A673 (cell line): Measurements from ENCODE around the gene HAGH. TPM values are rescaled to one million over a fixed set of nuclear protein-coding genes. Genes with fewer than 3 reads are reported as not detected.

ENCODE experiments used
- BruUV-seq: library from RNA; stranded (reverse); fragments of 400-500 nt; replicated peaks from 2 replicates; lab custom pipeline; 2021; lab: Mats Ljungman, UMichigan
- CTCF ChIA-PET: fragments of 300-600 bp; sonication (Branson Sonifier 250); formaldehyde crosslinking; loops from one replicate; lab custom pipeline; 2022; ENCODE audit warnings: antibody characterized with exemption; lab: Charles Lee
- POLR2A ChIA-PET: fragments of 300-600 bp; sonication (Branson Sonifier 250); formaldehyde crosslinking; loops from one replicate; lab custom pipeline; 2022; ENCODE audit warnings: antibody characterized with exemption; ENCODE audit not compliant: low non-redundant PET; lab: Charles Lee
- DNase-seq: peaks from one replicate; pipeline ENCODE4 v3.0.0-alpha.2; 2015; ENCODE audit warnings: low spot score
- H3K27ac ChIP-seq: fragments of 200-600 bp; sonication (generic); 2 replicates; pipeline ENCODE4 v1.5.1; 2016; ENCODE audit warnings: mixed run types, low read depth, mild to moderate bottlenecking, mixed read lengths, antibody characterized with exemption, low read length; ENCODE audit not compliant: poor library complexity, severe bottlenecking
- H3K27me3 ChIP-seq: fragments of 200-600 bp; sonication (generic); replicated peaks from 2 replicates; pipeline ENCODE4 v1.6.1; 2017; ENCODE audit warnings: mixed run types, low read depth, mild to moderate bottlenecking, mixed read lengths, antibody characterized with exemption, low read length; ENCODE audit not compliant: insufficient read depth, poor library complexity
- H3K36me3 ChIP-seq: fragments of 200-600 bp; sonication (generic); 2 replicates; pipeline ENCODE4 v1.6.1; 2016; ENCODE audit warnings: mixed run types, mild to moderate bottlenecking, mixed read lengths, antibody characterized with exemption, low read length; ENCODE audit not compliant: insufficient read depth, poor library complexity, severe bottlenecking
- H3K4me1 ChIP-seq: fragments of 200-600 bp; sonication (generic); 2 replicates; pipeline ENCODE4 v1.6.1; 2017; ENCODE audit warnings: mixed run types, mild to moderate bottlenecking, mixed read lengths, antibody characterized with exemption, low read length; ENCODE audit not compliant: insufficient read depth, poor library complexity, severe bottlenecking
- H3K4me3 ChIP-seq: fragments of 200-600 bp; sonication (generic); 2 replicates; pipeline ENCODE4 v1.5.1; 2016; ENCODE audit warnings: low read depth, mixed run types, mild to moderate bottlenecking, mixed read lengths, low read length; ENCODE audit not compliant: poor library complexity, severe bottlenecking
- H3K9me3 ChIP-seq: fragments of 200-600 bp; sonication (generic); 2 replicates; pipeline ENCODE4 v1.6.1; 2016; ENCODE audit warnings: mixed run types, low read depth, mild to moderate bottlenecking, mixed read lengths, antibody characterized with exemption, low read length; ENCODE audit not compliant: poor library complexity, severe bottlenecking
- CTCF ChIP-seq: fragments of 300-800, 200-600 bp; sonication (generic); conservative IDR thresholded peaks from 2 replicates; pipeline ENCODE4 v1.5.1; 2017; ENCODE audit warnings: low read depth, mild to moderate bottlenecking, antibody characterized with exemption, low read length, moderate library complexity, mixed read lengths
- EZH2 ChIP-seq: fragments of 200-600 bp; sonication (generic); IDR thresholded peaks from 2 replicates; pipeline ENCODE4 v1.6.1; 2017; ENCODE audit warnings: borderline replicate concordance, low read depth, mild to moderate bottlenecking, mixed read lengths, antibody characterized with exemption, low read length; ENCODE audit not compliant: poor library complexity, severe bottlenecking
- intact Hi-C: fragments of 100-400 bp; cut with micrococcal nuclease; formaldehyde crosslinking; loops from one replicate; pipeline ENCODE4 v1.10.0; 2022; ENCODE audit not compliant: unreplicated experiment
- total RNA-seq: library from RNA; stranded (reverse); gene quantifications from 2 replicates; pipeline ENCODE4 v1.2.3, GENCODE V29; 2021

The HAGH gene
- total RNA-seq, 1 experiment from 2014 or later = 14.4 TPM

GRCh38 chr16:1763521-1764511 is 62.8 kb downstream of the HAGH start:
- BruUV-seq = no TSS peak
- H3K27me3 ChIP-seq = no peaks in the 10 kb centered on the region
- CTCF ChIA-PET = no interaction called here
- H3K36me3 ChIP-seq = peaks cover 24% of the 10 kb centered on the region
- DNase-seq = peak; percentile 49
- H3K4me1 ChIP-seq = no peaks in the 10 kb centered on the region
- peak; percentile 45; the same call in 1 of the 2 replicates for TF ChIP-seq CTCF
- TF ChIP-seq EZH2 = no peak
- intact Hi-C loops = no loop called here
- no peak overlapping the region for H3K4me3 ChIP-seq
- POLR2A ChIA-PET = no interaction called here
- H3K27ac ChIP-seq = no peak overlapping the region
- no peaks in the 10 kb centered on the region for H3K9me3 ChIP-seq

DNA sequence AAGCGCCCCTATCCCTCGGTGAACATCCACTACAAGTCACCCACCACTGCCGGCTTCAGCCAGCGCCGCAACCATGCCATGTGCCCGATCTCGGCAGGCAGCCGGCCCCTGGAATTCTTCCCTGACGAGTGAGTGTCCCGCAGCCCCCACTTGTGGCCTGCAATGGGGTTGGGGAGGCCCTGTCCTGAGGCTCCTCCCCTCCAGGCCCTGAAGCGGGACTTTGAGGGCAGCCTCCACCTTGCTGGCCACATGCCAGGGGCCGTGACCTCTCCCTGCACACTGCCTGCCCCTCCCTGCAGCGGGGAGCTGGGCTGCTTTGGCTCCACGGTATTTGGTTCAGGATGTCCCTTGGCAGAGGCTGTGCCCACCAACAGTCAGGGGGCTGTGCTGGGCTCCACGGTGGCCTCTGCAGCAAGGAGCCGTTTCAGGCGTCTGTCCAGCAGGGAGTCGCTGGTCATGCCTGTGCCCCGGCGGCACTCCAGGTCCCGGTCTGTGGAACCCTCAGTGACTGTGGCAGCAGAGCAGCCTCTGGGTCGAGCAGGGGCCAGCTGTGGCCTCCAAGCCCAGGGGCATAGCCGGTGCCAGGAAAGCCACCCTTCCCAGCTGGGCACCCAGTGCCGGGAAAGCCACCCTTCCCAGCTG is 63.6 kb downstream of the HAGH start:
- no peak overlapping the region for H3K27ac ChIP-seq
- CTCF ChIA-PET = no interaction called here
- no peaks in the 10 kb centered on the region for H3K9me3 ChIP-seq
- no peaks in the 10 kb centered on the region for H3K4me1 ChIP-seq
- no peak for DNase-seq
- BruUV-seq = no TSS peak
- POLR2A ChIA-PET = no interaction called here
- H3K36me3 ChIP-seq = peaks cover 23% of the 10 kb centered on the region
- intact Hi-C loops = no loop called here
- TF ChIP-seq CTCF = no peak
- no peaks in the 10 kb centered on the region for H3K27me3 ChIP-seq
- H3K4me3 ChIP-seq = no peak overlapping the region

- H3K36me3 ChIP-seq = peaks cover 20% of the 10 kb centered on the region
- POLR2A ChIA-PET = no interaction called here
Observed at GRCh38 chr16:1762196-1762878, 64.3 kb downstream of the HAGH start.

More at GRCh38 chr16:1762196-1762878, 64.3 kb downstream of the HAGH start:
- no peaks in the 10 kb centered on the region for H3K9me3 ChIP-seq
- no peak overlapping the region for H3K4me3 ChIP-seq
- no peak for DNase-seq
- H3K4me1 ChIP-seq = no peaks in the 10 kb centered on the region
- intact Hi-C loops = no loop called here
- H3K27ac ChIP-seq = no peak overlapping the region
- H3K27me3 ChIP-seq = no peaks in the 10 kb centered on the region
- TF ChIP-seq EZH2 = no peak
- no peak for TF ChIP-seq CTCF
- CTCF ChIA-PET = no interaction called here
- BruUV-seq = no TSS peak
